ENCODE data around the gene DOCK2.
"Not testable (repeated sequence)": the region's sequence is repeated elsewhere in the genome, so short reads cannot be mapped to it uniquely, and the experiment has no call there.

Gene DOCK2

DNA sequence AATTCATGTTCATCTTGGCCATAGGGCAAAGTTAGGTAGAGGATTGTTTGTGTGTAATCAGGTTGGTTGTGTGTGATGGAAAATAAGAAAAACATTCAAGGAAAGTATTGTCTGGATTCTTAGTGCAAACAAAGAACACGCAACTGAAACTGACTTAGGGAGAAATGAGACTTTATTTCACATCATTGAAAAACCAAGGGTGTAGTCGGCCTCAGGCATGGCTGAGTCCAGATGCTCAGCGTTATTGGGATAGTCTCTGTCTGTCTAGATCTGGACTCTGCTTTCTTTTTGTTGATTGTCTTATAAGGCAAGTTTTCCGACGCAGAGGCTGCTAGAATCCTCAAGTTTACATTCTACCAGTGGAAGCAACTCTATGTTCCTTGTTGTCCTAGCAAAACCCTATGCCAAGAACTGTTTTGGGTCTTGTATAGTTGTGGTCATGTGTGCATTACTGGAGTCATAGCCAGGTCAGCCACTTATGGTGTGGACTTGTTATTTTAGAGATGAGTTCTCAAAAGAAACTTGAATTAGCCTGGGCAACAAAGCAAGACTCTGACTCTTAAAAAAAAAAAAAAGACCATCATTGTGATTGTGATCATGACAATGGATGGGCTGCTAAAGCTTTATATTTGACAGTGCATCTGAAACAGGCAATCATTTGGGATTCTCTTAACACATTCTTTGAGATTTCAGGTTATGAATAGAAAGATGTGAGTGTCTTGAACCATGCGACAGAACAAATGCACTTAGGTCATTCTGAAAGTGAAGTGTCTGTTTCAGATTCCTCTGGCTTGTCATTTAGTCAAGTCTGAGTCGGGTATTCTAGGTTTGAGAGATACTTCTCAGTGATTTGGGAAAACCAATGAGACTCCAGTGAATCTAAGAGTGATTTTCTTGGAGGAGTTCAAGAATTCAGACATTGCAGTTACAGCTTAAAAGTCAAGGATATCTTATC, 82.6 kb downstream of the DOCK2 start:
- DNase-seq (ENCODE audit: low spot score) = no peak

DNA sequence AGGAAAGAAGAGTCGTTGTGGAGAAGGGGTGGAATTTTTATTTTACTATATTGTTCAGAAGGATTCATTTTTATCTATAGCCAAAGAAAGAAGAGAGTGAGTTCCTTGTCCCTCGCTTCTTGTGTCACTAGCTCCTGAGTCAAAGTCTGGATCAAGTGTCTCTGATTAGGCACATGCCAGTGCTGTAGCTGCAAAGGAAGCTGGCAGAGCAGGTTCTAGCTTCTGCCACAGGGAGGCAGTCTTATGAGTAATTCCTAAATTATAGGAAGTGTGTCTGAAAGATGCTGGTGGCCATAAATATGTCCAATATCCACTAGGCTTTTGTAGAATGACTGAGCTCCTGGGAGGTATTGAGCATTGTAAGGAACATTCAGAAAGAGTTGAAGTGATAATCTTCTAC, 84.7 kb downstream of the DOCK2 start:
- no peak for DNase-seq (ENCODE audit: low spot score)

DNA sequence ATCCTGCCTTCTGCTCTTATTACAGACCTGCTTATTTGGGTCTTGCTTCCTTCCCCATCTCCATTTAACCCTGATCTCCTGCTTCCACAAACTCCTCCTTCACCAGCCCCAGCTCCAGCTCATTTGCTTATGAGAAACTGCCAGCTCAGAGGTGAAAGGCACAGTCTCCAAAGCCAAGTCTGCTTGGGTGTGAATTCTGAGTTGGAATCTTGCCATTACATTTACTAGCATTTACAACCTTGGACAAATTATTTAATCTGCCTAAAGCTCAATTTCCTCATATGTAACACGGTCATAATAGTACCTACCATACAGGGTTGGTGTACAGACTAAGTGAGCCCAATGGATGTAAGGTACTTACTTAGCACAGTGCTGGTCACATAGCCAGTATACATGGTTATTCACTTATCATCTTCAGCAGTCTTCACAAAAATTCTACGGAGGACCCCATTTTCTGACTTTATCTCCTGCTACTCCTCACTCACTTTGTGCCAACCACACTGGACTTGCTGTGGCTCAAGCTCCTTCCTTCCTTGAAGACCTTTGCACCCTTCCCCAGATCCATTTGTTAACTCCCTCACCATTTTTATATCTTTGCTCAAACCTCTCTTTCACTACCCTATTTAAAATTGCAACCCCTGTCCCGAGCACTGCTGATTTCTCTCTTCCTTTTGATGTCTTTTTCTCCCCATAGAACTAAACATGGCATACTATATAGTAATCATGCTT, 86.2 kb downstream of the DOCK2 start:
- no peak for DNase-seq (ENCODE audit: low spot score)

DNA sequence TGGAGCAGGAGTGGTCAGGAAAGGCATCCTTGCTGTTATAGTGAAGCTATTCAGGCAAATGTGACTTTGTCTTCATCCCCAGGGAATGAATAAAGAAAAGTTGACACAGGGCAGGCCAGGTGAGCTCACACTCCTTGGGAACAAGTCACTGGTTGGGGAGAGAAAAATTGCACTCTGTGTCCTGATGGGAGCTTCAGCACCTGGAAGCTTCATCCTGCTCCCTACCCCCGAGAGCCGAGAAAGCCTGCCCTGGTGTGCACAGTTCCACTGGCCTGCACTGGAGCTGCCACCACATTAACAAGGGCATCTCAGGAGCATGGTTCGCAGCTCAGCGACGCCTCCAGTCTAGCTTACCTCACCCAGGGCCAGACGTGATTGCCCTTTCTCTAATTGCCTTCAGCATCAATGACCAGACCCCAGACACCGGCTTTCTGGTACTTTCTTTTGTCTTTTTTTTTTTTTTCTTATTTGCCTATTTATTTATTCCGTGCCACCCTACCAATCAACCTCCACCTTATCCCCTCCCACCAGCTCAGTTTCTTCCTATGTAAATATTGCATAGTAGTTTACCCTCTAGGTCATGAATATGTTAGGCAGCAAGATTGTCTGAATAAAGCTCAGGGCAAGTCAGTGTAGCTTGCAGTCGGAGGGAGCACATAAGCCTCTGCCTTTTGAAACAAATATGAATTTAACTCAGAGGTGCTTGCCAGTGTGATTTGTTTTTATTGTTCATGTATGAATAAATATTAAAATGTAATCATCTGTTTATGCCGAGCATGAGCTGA, 87.4 kb downstream of the DOCK2 start:
- no peak for DNase-seq (ENCODE audit: low spot score)

DNA sequence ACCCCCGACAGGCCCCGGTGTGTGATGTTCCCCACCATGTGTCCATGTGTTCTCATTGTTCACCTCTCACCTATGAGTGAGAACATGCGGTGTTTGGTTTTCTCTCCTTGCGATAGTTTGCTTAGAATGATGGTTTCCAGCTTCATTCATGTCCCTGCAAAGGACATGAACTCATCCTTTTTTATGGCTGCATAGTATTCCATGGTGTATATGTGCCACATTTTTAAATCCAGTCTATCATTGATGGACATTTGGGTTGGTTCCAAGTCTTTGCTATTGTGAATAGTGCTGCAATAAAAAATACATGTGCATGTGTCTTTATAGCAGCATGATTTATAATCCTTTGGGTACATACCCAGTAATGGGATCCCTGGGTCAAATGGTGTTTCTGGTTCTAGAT, 88.6 kb downstream of the DOCK2 start:
- not testable (repeated sequence) for DNase-seq (ENCODE audit: low spot score)

DNA sequence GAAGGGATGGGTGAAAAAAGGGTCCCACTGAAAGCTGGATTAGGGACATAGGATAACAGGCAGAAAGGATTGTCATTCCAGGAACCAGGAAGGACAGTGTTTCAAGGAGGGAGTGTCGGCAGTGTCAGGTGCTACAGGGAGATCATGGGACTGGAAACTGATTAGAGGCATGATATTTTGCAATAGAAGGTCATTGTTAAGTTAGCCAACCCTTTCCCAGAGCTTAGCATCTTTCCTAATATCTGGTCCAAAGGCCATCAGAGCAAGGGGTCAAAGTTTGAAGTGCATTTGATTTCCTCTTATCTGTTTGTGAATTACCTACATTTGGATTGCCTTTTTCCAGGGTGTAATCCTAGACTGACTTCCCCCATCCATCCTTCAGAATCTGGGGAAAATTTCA, 91.3 kb downstream of the DOCK2 start:
- no peak for DNase-seq (ENCODE audit: low spot score)

DNA sequence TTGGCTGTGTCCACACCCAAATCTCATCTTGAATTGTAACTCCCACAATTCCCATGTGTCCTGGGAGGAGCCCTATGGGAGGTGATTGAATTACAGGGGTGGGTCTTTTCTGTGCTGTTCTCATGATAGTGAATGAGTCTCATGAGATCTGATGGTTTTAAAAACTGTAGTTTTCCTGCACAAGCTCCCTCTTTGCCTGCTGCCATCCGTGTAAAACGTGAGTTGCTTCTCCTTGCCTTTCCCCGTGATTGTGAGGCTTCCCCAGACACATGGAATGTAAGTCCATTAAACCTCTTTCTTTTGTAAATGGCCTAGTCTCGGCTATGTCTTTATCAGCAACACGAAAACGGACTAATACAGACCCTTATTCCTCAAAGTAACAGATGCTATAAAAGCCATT, 94.1 kb downstream of the DOCK2 start:
- DNase-seq (ENCODE audit: low spot score) = no peak

DNA sequence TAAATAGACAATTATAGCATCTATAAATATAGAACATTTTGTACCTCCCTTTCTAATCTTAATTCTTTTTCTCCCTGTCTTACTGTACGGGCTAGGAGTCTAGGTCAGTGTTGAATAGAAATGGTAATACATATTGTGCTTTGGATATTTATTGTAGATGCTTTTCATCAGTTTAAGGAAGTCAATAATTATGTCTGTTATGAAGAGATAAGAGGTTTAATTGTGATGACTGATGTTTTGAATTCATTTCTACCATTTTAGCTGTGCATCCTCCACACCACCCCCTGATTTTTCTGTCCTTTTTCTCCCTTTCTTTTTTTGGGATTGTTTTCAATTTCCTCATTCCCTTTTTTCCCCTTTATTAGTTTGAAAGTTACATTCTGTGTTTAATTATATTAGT, 95.8 kb downstream of the DOCK2 start:
- DNase-seq (ENCODE audit: low spot score) = no peak

DNA sequence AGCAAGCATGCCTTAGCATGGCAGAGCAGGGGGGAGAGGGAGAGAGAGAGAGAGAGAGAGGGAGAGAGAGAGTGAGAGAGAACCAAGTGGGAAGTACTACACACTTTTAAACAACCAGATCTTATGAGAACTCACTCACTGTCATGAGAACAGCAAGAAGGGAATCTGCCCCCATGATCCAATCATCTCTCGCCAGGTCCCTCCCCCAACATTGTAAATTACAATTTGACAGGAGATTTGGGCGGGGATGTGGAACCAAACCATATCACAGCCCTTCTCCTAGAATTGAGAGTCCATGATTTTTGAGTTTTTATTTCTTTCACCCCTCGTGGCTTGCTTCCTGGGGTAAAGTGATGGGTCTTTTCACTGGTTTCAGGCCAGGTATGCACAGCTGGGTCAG, 98.8 kb downstream of the DOCK2 start:
- no peak for DNase-seq (ENCODE audit: low spot score)

DNA sequence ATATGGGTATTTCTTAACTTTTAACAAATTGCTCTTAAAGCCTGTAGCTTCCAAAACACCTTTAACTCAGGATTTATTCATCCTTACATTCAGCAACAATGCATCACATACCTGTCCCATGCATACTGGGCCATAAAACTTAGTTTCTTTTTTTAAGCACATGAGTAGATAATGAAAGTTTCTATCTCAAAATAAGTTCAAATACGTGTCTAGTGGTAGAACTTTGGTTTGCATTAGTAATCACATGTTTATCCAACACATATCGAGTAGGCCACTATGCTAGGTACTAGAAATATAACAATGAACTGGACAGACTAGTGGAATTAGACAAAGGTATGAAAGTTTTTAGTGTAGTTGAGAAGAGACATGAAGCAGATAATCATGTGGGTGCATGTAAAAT, 99.6 kb downstream of the DOCK2 start:
- no peak for DNase-seq (ENCODE audit: low spot score)

DNA sequence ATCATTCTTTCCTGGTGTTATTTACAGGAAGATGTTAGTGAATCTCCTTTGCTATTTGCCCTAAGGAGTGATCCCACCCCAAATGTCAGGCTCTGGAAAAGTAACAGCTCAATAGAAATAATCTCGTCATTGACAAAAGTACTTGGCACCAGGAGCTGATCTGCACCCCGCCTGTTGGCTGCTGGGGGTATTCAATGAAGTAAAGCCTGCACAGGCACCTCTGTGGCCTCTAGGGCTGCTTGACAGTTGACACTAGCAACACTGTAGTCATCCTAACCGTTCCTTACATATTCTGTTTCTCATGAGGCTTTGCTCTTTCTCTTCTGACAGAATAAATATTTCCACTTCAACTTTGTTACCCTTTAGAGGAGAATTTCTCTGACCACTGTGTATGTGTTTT, 103.4 kb downstream of the DOCK2 start:
- no peak for DNase-seq (ENCODE audit: low spot score)

DNA sequence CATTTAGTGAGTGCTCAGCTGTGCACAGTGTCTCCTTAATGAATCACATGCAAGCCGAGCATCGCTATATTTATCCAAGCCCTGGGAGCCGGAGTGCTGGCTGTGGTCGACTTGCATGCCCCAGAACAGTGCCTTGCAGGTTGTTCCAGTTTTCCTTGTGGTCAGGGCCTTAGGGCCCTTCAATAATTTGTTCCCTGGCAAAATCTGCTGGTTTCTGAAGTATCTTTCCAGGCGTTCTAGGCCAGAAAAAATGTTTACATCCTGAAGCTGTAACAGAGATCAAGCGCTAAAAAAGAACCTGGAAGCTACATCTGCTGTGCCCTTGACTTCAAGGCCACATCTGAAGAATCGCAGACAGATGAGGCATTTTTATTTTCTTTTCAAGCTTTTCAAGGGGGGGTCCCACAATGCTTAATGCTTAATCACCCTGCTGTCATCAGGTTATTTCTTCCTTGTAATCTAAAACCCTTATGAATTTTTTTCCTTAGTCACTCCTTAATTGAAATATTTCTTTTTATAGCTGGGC, 105.8 kb downstream of the DOCK2 start:
- no peak for DNase-seq (ENCODE audit: low spot score)

DNA sequence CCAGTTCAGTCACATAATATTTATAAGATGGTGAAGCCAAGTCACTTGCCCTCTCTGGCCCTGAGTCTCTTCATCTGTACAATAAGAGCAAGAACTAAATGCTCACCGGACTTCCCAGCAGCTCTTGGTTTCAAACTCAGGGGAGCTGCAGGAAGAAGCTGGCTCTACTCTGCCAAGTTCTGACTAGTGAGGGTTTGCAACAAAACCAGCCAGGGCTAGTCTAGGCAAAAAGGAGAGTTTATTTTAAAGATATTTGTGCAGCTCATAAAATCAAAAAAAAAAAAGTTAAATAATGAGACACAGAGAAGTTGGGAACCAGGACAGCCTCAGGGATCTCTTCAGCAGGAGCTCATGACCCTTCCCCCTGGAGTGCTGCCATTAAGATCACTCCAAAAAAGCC, 107.3 kb downstream of the DOCK2 start:
- DNase-seq (ENCODE audit: low spot score) = no peak

DNA sequence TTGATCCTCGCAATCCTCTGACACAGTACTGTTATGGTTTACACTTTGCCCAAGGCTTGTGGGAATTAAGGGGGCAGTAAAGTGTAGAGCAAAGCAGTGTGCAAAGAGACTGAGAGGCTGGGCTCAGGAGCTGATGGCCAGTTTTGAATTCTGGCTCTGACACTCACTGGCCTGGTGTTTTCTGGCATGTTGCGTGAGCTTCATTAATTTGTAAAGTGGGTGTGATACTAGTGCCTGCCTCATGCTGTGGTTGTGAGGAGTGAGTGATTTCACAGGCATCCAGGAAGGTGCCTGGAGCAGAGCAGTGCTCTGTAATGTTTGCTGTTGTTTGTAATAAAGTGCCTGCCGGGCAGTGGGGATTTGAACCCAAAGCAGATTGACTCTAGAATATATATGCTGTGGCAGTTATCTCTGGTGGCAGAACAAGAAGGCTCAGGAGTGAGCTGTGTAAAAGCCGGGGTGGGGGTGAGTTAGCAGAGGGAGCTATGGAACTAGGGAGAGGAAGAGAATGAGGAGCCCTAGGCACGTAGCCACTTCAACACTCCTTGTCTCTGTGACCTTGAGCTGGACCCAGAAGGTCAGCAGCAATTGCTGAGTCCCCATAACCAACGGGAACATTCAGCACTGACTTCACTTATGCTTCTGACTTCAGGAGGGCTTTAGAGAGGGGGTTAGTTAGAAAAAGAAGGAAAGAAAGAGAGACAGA, 108.5 kb downstream of the DOCK2 start:
- no peak for DNase-seq (ENCODE audit: low spot score)

DNA sequence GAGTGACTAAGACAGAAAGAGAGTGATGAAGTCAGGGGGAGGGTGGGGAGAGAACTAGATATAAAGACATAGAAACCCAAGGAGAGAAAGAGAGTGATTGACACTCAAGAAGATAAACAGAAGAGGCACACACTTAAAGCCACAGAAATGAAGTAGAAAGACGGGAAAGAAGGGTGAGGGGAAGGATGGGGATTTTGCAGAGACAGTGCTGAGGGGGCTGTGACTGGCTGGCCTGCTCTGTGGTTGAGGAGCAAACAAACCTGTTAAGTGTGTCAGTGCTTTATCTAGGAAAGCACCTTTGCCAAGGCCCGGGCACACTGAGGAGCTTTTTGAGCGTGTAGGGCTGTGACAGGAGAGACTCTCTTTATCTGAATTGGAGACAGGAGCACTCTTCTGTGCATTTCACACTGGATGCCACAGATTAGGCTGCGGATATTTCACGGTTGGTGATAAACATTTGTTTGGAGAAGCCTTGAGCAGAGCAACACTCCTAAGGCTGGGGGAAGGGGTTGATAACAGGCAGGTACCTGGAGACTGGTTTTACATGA, 109.1 kb downstream of the DOCK2 start:
- DNase-seq (ENCODE audit: low spot score) = no peak

DNA sequence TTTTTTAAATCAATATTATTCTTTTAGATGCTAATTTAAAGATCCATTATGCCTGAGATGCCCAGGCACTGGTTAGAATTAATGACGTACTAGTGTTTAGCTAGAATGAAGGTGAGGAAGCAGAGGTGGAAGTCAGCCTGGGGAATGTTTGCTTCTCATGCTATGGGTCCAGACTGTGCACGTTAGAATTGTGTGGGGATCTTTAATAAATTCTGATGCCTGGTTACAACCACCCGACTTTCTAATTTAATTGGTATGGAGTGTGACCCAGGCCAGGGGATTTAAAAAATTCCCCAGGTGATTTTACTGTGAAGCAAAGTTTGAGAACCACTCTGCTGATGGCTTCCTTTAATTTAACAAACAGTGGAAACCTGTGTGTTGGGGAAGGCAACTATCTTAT, 111.1 kb downstream of the DOCK2 start:
- DNase-seq (ENCODE audit: low spot score) = no peak

DNA sequence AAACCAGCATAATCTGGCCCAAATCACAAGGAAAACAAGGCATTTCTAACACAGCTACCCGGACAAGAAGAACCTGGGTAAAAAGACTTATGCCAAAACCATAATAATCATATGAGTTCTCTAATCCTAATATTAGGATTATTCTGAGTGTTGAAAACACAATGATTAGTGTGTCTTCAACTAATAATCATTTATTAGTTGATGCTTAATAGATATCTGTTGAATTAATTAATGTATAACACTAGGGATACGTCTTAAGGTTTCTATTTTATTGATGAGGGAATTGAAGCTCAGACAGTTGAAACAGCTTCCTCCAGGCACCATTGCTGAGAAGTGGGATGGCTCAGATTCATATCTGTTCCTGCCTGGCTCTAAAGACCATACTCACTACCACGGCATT, 112.2 kb downstream of the DOCK2 start:
- DNase-seq (ENCODE audit: low spot score) = no peak

DNA sequence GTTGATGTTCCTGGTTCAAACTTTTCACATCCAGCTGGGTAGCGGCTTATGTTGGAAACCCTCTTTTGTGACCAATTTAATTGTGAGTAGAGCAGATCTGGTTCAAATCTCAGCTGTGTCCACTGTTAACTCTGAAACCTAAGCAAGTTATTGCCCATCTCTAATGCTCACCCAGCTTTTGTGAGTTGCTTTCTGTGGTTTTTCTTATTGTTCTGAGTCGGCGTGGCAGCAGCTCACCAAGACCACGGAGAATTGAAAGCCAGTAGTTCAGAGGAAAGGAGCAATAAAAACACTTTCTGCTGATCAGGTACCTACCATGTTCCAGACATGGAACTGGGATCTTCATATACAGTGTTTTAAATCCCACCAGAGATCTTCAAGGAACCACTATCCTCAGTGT, 114.4 kb downstream of the DOCK2 start:
- no peak for DNase-seq (ENCODE audit: low spot score)

DNA sequence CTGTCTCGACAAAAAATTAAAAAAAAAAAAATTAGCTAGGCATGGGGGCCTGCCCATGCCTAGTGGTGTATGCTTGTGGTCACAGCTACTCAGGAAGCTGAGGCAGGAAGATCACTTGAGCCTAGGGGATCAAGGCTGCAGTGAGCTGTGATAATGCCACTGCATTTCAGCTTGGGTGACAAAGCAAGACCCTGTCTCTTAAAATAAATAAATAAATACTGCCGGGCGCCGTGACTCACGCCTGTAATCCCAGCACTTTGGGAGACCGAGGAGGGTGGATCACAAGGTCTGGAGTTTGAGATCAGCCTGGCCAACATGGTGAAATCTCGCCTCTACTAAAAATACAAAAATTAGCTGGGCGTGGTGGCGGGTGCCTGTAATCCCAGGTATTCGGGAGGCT, 115.5 kb downstream of the DOCK2 start:
- not testable (repeated sequence) for DNase-seq (ENCODE audit: low spot score)

DNA sequence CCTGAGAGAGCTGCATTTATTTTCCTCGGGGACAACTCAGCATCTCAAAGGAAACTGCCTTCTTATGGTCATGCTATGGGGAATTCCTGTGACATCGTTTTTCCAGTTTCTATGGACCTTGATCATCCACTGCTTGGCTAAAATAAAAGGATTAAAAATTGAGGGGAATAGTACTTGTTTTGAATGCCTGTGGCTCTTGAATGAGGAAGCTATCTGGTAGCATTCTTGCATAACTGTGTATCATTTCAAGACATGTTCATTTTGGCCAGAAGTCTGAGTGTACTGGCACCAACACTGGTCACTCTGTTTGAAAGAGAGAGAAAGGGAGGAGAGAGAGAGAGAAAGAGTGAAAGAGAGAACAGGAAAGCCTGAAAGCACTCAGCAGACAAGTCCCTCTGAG, 116.7 kb downstream of the DOCK2 start:
- DNase-seq (ENCODE audit: low spot score) = no peak

DNA sequence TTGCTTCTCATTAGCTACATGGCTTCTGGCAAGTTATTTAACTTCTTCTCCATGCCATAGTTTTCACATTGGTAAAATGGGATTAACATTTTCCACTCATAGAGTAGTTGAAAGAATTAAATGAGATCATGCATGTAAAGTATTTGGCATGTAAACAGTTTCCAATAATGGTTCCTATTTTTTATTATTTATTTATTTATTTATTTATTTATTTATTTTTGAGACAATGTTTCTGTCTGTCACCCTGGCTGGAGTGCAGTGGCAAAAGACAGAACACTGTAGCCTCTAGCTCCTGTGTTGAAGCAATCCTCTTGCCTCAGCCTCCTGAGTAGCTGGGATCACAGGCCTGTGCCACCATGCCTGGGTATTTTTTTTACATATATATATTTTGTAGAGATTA, 117.7 kb downstream of the DOCK2 start:
- no peak for DNase-seq (ENCODE audit: low spot score)
